ENCODE data around the gene WWTR1.

The WWTR1 gene

GRCh38 chr3:149625795-149626194 is 32.0 kb downstream of the WWTR1 start:
- no peak for DNase-seq (ENCODE audit: low read depth in 4 of 4, low spot score in 1 of 4)

- DNase-seq (ENCODE audit: low read depth in 4 of 4, low spot score in 1 of 4) = no peak
Observed at GRCh38 chr3:149623824-149624223, 34.0 kb downstream of the WWTR1 start.

DNA sequence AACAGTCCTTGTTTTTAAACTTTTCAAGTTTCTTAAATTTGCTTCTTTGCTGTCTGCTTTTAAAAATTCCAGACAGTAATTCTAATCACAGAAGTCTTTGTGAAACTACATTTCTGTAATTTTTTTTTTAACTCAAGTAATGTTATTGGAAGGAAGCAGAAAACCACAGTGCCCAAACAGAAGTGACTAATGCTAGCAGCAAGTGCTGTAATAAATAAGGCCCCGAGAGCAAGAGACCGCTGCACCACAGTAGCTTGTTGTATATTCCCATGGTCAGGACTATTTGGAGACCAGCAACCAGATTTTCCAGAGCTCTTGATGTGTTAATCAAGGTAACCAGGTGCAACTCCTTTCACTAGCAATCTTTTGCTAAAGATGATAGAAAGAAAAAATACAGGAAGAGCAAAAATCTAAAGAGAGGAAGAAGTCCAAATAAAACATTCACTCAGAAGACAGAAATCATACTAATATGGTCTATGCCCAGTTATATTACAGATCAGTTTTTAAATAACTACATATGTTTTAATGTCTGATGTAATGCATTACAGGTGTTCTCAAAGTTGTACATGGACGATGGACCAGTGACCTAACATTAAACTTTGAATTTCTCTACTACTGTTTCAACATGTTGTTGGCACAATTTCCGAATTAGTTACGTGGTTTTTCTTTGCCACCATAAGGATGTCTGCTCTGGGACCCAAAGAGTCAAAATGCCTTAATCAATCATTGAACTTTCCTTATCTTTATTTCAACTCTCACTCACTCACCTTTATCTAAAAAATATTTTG is 36.4 kb downstream of the WWTR1 start:
- no peak for DNase-seq (ENCODE audit: low read depth in 4 of 4, low spot score in 1 of 4)

- no peak for DNase-seq (ENCODE audit: low read depth in 4 of 4, low spot score in 1 of 4)
Observed at GRCh38 chr3:149620291-149621020, 37.4 kb downstream of the WWTR1 start.

DNA sequence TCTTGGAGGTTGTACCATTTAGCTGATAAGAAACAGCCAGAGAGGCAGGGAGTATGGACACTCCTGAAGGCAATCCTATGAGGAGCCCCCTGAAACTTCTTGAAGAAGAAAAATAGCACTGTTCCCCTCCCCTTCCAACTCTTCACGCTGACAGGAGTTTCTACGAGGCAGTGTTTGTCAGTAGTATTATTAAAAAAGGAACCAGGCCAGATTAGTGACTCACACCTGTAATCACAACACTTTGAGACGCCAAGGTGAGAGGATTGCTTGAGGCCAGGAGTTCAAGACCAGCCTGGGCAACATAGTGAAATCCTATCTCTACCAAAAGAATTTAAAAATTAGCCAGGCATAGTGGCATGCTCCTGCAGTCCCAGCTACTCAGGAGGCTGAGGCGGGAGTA is 38.7 kb downstream of the WWTR1 start:
- no peak for DNase-seq (ENCODE audit: low read depth in 4 of 4, low spot score in 1 of 4)

- no peak for DNase-seq (ENCODE audit: low read depth in 4 of 4, low spot score in 1 of 4)
Observed at GRCh38 chr3:149618151-149619123, 39.4 kb downstream of the WWTR1 start.

DNA sequence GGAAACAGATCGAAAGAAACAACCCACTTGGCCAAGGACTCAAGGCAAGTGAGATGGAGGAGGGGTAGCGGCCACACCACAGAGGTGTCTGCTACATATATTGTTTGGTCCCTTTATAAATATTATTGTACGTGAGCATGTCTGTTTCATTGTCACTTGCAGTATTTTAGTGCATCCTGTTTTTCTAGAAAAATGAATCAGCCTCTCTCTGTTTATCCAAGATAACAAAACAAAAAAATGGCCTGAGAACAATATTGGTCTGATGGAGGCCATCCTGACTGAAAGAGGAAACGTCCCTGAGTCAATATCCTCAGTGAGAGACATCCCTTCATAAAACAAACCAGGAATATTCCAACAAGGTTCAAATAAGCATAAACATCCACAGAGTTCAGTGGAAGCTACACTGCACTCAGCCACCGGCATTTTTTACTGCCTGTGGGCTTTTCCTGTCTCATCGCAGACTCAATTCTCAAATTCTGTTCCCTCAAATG is 42.0 kb downstream of the WWTR1 start:
- DNase-seq (ENCODE audit: low read depth in 4 of 4, low spot score in 1 of 4) = no peak

DNA sequence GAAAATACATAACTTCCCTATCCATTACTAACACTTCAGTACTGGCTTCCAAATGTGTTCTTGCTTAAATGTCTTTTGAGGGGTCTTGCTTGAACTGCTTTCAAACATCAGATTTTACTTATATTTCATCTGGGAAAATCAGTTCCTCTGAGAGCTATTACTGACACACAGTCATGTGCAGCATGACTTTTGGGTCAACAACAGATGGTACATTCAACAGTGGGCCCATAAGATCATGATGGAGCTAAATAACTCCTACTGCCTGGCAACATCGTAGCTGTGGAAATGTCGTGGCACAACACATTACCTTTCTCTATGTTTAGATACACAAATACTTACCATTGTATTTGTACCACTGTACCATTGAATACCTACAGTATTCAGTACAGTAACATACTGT is 43.8 kb downstream of the WWTR1 start:
- no peak for DNase-seq (ENCODE audit: low read depth in 4 of 4, low spot score in 1 of 4)

GRCh38 chr3:149612456-149612855 is 45.4 kb downstream of the WWTR1 start:
- no peak for DNase-seq (ENCODE audit: low read depth in 4 of 4, low spot score in 1 of 4)

DNA sequence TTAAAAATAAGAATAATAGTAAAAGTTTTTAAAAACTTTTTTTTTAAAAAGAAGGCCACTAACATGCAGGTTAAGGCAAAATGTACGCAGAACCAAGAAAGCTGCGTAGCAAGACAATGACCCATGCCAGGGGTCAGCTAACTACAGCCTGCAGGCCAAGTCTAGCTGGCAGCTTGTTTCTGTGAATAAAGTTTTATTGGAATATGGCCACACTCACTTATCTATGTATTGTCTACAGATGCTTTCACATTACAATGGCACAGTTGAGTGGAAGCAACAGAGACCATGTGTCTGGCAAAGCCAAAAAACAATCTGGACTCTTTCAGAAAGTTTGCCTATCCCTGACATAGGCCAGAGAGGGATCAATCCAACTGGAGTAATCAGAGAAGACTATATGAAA is 46.7 kb downstream of the WWTR1 start:
- no peak for DNase-seq (ENCODE audit: low read depth in 4 of 4, low spot score in 1 of 4)

GRCh38 chr3:149610351-149611105 is 47.3 kb downstream of the WWTR1 start:
- no peak for DNase-seq (ENCODE audit: low read depth in 4 of 4, low spot score in 1 of 4)

DNA sequence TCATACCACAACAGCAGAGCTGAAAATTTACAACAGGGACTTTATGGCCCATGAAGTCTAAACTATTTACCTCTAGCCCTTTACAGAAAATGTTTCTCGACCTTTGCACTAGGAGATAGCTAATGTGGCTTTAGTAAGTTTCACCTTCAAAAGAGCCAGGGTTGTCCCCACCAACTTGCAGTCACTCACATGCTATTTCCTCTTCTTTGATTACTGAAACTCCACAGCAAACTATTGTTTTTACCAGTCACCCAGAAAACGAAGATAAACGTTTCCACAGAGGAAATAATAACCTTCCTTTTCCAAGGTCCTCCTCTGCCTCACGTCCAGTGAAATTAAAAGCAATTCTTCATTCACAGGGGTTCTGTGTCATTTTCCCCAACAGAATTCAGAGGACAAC is 48.2 kb downstream of the WWTR1 start:
- DNase-seq (ENCODE audit: low read depth in 4 of 4, low spot score in 1 of 4) = no peak

- DNase-seq (ENCODE audit: low read depth in 4 of 4, low spot score in 1 of 4) = no peak
Observed at GRCh38 chr3:149608987-149609386, 48.8 kb downstream of the WWTR1 start.

DNA sequence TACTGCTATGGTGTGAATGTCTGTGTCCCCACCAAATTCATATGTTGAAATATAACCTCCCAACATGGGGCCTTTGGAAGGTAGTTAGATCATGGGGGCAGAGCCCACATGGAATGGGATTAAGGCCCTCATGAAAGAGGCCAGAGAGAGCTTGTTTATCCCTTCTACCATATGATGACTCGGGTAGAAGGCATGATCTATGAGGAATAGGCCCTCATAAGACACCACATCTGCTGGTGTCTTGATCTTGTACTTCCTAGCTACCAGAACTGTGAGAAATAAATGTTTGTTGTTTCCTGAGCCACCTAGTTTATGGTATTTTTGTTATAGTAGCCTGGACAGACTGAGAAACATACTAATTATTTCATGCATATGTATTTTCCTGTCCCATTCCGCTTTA is 51.9 kb downstream of the WWTR1 start:
- DNase-seq (ENCODE audit: low read depth in 4 of 4, low spot score in 1 of 4) = no peak

DNA sequence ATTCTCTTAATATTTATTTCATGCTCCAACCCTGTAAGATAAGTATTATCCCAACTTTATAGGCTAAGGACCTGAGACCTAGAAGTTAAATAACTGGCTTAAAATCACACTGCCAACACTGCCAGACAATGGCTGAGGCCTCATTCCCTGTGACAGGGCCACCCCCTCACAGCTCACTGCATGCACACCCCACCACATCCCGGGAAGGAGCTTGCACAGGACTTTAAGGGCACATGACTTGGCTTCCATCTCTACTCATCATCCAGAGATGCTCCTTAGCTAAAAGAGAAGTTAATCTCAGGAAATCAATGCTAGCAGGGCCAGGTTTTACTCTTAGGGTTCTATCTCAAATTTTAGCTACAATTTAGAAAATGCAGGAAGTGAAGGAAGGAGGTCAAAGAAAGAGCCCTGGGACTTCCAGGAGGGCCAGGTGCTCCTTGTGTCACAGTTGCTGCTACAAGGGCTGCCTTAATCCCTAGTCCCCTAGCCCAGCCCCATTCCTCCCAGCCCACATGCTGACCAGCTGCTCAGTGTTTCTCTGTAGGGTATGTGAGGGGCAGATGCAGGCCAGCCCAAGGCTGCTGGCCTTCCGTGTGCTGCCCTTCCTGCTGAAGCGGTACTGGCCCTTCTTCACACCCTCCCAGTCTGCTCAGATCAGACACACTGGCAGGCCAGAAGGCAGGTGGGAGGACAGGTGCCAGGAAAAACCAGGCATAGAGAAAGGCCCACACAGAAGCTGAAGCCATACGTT is 53.5 kb downstream of the WWTR1 start:
- DNase-seq (ENCODE audit: low read depth in 4 of 4, low spot score in 1 of 4) = no peak

- DNase-seq (ENCODE audit: low read depth in 4 of 4, low spot score in 1 of 4) = no peak
Observed at GRCh38 chr3:149603126-149604074, 54.4 kb downstream of the WWTR1 start.

DNA sequence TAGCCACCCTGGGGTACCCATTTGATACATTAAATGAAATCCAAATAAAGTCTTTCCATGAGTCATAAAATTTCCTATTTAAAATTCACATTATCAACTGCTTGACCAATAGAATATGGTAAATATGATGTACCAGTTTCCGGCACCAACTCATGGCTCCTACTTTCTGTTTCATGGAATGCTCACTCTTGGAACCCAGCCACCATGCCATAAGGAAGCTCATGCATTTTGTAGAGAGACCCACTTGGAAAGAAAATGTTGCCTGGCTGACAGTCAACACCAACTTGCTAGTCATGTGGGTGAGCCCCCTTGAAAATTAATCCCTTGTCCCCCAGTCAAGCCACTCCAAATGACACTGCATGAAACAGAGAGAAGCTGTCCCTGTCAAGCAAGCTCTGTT is 57.2 kb downstream of the WWTR1 start:
- no peak for DNase-seq (ENCODE audit: low read depth in 4 of 4, low spot score in 1 of 4)

DNA sequence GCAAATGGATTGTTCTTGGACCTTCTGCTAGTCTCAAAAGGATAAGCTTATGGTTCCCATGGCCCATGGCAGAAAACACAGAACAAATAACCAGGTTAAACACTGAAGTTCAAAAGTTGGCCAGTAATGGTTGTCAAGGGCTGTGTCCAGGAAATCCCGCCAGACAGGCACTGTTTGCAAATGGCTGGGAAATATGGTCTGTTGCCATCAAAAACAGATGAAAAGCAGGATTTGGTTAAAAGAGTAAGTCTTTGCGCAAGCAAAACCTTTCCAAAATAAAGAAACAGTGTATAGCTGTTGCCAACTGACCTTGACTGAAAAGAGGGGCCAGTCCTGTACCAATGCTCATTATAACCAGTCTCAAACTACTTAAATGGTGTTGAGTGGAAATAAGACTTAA is 58.6 kb downstream of the WWTR1 start:
- no peak for DNase-seq (ENCODE audit: low read depth in 4 of 4, low spot score in 1 of 4)

All from stimulated activated CD4-positive, alpha-beta T cell treated with anti-CD3 and anti-CD28 coated beads, Interleukin-1b, Interleukin-23, amount 100 ng/mL, for 24 hours (primary cell).